Stomach (tissue), 4 donors: Measurements from ENCODE around the gene KCNT1.

Source experiments
- CTCF ChIP-seq, 7 experiments: fragments of 450-650 bp in 4 of 7; fragments of 200-600 bp in 3 of 7; sonication (generic) in 3 of 7; IDR thresholded peaks; one replicate each; pipeline ENCODE4 v1.5.1; 2016 to 2019; ENCODE audit warnings: antibody characterized with exemption in 7 of 7, control low read depth in 2 of 7, mild to moderate bottlenecking in 1 of 7
- POLR2A ChIP-seq, 4 donors: fragments of 450-650 bp; IDR thresholded peaks; one replicate each; pipeline ENCODE4 v1.6.1; 2016; ENCODE audit warnings: antibody characterized with exemption in 4 of 4, control low read depth in 2 of 4, mild to moderate bottlenecking in 1 of 4, moderate library complexity in 1 of 4

GRCh38 chr9:135826188-135826545 is 124.2 kb downstream of the KCNT1 start:
- no peak for TF ChIP-seq CTCF (IDR thresholded peaks at IDR 0.05)
- no peak for TF ChIP-seq POLR2A (IDR thresholded peaks at IDR 0.05)
